Stimulated activated CD4-positive, alpha-beta T cell treated with anti-CD3 and anti-CD28 coated beads, TNF-alpha, amount 100 ng/mL, for 4 hours (primary cell): ENCODE data around the gene USB1.
A peak's percentile ranks its signal among the peaks of the same experiment; 100 is the strongest.

Experiments used
- DNase-seq, 3 experiments: peaks; one replicate each; pipeline ENCODE4 v3.0.0-alpha.2; 2020; ENCODE audit warnings: low read depth in 3 of 3

The USB1 gene, protein sequence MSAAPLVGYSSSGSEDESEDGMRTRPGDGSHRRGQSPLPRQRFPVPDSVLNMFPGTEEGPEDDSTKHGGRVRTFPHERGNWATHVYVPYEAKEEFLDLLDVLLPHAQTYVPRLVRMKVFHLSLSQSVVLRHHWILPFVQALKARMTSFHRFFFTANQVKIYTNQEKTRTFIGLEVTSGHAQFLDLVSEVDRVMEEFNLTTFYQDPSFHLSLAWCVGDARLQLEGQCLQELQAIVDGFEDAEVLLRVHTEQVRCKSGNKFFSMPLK

DNA sequence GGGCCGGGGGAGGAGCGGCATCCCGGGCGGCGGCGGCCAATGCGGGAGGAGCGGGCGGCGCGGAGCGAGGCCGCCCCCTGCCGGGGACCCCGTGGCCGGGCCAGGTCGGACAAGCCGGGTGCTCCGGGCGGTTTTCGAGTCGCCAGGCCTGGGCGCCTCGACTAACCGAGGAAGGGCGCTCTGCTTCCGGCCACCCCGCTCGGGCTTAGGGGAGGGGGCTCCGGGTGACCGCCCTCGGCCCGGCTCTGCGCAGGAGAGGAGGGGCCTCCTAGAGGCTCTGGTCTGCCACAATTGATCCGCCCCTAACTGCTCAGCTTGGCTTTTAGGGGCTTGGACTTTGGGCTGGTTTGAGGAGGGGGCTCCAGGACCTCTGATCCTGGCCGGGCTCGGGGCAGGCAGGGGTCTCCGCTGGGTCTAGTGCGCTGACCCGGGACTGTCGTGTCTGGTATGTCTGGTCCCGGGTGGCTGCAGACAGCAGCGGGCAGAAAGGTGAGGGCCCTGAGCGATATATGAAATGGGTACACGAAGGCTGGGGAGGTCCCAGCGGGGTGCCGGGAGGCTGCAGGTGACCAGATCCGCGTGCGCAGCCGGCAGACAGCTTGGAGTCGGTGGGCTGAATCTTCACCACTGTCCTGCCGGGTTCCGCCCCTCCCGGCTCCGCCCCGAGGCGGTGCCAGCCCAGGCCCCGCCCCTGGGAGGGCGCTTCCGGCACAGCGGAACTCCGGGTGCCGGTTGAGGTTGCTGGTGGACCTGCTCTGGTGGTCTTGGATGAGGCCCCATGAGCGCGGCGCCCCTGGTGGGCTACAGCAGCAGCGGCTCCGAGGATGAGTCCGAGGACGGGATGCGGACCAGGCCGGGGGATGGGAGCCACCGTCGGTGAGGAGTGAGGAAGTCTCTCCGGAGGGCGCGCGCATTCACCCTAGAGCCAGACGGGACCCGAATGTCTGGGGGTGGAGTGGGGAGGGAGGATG, at the start of gene USB1:
Gene USB1, plus strand, starts transcription at position 702 of the 971 bp plus-strand sequence. Its CDS starts 77 bp downstream, at position 779.
- DNase-seq: peak; percentile 70 to 80 (median 76)

DNA sequence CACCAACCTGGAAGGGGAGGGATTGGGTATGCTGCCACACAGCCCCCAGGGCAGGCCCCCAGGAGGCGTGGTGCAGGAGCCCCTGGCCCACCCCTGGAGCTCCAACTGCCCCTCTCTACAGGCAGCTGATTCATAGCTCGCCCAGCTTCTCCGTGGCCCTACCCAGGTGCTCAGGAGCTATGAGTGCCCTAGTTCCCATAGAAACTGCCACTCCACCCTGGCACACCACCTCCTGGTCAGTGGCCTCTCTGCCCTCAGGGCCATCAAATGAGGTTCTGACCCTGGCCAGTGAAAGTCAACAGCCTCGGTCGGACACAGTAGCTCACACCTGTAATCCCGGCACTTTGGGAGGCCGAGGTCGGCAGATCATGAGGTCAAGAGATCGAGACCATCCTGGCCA, 48.3 kb upstream of the USB1 start:
- no peak for DNase-seq

DNA sequence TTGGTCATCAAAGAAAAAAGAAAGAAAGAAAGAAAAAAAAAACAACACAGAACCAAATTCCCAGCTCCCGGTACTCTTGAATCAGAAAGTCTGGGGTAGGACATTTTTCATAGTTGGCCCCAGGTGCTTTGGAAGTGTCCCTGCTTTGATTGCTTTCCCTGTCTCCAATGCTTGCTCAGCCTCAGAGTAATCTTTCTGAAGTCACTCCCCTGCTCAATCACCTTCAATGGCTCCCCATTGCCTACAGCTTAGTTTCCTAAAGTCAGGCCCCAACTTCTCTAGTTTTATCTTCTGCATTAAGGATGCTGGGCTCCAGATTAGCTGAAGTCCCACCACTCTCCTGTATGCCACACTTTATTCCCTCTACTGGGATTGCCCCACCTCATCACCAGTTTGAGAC, 47.4 kb upstream of the USB1 start:
- DNase-seq: no peak

DNA sequence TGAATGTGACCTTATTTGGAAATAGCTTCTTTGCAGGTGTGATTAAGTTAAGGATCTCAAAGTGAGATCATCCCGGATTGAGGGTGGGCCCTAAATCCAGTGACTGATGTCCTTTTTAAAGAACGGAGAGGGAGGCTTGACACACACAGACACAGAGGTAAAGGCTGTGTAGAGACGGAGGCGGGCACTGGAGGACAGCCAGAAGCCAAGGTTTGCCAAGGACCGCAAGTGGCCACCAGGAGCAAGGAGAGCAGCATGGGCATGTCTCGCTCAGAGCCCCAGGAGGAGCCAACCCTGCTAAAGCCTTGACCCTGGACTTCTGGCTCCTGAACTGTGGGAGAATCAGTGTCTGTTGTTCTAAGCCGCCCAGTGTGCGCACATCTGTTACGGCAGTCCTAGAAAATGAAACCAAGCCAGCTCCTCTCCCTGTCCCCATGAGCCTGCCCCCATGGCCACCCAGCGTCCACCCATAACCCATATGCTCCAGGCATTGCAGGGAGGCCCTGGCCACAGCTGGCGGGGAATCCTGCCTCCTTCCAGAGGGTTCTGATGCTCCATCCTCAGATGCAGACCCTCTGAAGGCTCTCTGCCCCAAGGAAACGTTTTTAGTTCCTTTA, 45.5 kb upstream of the USB1 start:
- no peak for DNase-seq

DNA sequence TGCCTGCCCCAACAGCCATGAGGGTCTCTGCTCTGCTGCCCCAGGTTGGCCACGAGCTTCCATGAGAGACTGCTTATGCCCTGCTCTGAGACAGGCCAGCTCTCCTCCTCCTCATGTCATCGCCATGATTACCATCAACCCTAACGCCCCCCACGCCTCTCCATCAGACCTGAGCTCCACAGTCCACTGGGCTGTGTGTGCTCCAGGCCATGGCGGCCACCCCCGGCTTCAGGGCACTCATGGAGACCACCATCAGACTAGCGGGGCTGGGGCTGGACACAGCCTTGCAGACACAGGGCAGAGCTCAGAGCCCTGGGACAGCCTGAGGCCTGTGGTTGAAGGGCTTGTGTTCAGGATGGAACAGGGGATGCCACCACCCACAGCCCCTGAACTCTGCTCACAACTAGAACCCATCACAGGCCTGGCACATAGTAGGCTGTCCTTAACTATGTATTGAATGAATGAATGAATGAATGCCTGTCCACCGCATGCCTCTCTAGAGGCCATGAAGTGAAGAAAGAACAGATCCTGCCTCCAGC, 44.9 kb upstream of the USB1 start:
- no peak for DNase-seq

DNA sequence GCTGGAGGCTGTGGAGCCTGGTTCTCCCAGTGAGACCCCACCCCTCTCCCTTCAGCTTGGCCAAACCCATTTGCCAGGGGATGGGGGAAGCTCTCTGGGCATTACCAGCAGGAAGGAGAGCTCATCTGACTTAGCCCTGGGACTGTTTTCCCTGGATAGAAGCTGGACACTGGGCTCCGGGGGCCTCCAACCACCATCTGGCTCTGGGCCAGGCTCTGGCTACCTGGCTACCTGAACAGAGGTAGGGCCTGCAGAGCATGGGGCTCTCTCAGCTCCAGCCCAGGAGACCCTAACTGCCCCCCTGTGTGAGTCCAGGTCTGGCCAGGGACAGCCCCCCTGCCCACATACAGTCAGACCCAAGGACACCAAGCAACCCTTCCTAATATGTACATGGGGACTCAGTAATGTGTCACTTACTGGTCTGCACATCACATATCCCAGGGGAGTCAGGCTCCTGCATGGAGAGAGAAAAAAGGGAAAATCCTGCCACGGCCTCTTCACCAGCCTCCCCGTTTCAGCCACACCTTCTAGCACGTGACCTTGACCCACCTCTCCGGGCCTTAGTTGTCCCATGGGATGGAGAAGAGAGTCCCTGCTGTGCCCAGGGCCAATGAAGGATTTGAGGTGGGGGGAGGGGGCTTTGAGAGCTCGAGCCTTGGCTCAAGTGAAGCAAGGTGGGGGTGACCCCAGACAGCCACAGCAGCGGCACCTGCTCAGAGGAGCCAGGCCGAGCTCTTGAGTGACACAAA, 44.1 kb upstream of the USB1 start:
- DNase-seq: no peak

DNA sequence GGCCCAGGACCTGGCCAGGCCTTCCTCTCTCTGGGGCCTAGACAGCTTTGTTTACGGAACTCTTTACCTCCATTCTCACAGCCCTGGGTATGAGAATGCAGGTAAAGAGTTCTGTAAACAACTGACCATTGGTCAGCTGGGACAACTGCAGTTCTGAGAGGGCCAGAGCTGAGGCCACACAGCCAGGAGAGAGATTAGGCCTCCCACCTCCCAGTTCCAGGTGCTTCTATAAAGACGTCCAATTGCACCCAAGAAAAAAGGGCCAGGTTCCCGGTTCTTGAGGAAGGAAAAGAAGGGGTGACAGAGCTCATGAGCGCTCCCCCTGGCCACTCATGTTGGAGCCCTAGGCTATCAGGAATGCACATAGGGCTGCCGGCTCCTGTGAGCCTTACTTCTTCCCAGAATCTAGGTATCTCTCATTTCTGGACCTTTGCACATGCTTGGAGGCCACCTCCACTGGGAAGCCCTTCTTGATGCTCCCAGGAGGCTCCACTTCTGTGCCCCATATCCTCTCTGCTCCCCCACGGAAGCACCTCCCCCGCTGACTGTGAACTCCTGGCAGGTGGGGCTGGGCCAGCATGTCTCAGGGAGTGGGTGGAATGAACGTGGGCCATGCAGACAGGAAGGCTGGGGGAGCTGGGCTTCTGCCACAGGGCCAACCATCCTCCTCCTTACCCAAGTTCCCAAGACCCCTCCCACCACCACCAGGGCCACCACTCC, 43.4 kb upstream of the USB1 start:
- DNase-seq: no peak

DNA sequence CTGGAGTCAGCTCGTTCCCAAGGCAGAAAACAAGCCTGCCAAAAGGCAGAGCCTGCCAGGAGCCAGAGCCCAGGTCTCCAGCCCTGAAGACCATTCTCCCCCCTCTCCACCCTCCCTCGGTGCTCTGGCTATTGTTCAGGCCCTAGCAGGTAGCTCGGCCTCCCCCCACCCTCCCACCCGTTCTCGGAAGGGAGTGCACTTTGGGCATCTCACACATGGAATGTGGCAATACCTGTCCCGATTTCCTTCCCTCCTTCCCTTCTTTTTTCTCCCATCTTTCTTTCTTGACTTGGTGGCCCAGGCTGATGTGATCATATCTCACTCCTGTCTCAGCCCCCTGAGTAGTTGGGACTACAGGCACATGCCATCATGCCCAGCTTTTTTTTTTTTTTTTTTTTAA, 42.7 kb upstream of the USB1 start:
- DNase-seq: no peak

DNA sequence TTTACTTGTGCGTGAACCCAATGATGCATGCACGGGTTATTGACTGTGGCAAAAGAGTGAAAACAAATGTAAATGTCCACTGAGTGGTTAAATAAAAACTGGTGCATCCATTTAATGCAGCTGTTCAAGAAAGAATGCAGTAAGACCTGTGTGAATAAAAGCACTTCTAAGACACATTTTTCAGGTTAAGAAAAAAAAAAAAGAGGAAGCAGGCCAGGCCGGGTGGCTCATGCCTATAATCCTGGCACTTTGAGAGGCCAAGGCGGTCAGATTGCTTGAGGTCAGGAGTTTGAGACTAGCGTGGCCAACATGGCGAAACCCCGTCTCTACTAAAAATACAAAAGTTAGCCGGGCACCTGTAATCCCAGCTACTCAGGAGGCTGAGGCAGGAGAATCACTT, 42.1 kb upstream of the USB1 start:
- DNase-seq: no peak

DNA sequence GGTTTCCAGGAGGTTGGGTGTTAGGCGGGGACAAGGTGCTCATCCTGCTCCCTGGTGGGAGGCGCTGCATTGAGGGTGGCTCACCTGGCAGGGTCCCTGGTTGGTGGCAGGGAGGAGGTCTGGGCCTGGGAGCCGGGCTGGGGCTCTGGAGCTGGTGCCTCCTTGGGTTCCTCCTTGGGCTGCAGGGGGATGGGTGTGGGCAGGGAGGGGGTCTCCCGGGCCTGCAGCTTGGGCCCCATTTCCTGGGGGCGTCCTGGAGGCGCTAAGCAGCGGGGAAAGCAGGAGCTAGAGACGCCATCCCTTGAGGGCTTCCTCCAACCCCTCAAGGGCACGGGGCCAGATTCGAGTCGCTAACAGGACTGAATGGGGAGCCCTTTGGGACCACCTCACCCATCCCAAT, 41.4 kb upstream of the USB1 start:
- no peak for DNase-seq

DNA sequence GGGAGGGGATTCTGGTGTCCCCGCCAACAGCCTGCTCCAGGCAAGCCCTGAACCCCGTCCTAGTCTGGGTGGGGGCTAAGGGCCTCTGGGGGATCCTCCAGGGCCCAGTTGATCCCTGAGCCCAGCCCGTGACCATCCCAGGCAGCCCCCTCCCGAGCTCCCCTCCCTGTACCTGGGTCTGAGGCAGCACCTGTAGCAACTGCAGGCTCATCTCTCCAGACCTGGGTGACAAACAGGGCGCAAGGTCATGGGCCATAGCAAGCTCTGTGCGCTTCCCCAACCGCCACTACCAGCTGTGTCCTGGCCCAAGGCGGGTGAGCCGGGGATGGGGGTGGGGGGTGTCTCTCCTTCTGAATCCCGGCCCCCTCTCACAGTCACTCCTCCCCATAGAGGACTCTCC, 40.9 kb upstream of the USB1 start:
- no peak for DNase-seq

DNA sequence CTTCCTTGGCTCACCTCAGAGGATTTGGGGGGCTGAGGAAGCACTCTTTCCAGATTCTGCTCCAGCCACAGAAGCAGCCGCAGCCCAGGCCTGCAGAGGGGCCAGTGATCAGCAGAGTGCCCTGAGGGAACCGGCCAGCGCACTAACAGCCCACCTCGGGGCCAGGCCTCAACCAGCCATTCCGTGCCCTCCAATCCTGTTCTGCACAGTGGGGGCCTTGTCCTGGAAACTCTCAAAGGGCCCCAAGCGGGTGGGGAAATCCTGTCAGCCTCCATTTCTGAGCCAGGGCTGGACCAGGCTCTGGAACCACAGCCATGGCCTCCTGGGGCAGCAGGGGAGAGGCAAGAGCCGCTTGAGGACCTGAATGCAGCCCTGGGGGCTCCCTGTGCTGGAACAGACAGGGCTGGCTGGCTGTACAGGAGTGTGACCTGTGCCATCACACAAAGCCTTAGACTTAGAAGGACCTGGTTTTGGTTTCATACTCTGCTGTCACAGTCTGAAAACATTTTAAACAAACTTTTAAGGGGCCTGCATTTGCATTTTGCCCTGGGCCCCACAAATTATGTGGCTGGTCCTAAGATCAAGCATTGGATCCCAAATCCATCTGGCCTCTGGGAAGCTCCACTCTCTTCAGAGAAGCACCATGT, 40.3 kb upstream of the USB1 start:
- no peak for DNase-seq

DNA sequence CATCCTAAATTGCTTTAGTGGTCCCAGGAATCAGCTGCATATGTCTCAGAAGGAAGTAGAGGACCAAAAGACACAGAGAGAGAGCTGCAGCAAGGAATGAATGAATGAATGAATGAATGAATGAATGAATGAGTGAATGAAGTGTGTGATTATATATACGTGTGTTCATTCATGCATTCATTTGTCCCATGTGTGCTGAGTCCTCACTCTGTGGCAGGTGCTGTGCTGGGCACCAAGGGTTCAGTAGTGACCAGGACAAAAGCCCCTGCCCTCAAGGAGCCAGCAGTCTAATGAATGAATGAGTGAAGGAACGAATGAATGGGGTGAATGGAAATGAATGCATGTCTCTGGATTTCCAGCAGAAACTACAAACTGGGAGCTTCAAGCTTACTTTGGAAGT, 39.7 kb upstream of the USB1 start:
- no peak for DNase-seq

DNA sequence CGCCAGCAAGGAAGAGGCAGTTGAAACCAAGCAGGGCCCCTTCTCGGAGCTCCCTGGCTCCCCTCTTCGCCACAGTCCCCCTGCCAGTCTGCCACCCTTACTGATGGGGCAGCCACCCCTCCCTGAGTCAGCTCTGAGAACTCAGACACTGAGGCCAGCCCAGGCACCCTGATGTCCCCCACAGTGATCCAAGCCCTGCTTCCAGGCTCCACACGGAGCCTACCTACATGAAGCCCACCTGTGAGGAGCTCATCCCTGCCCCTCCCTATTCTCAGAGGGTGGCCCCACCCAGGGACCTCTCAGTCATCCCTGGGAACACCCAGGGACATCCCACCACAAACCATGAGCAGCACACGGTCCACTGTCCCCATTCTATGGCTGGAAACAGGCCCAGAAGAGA, 39.2 kb upstream of the USB1 start:
- DNase-seq: no peak

DNA sequence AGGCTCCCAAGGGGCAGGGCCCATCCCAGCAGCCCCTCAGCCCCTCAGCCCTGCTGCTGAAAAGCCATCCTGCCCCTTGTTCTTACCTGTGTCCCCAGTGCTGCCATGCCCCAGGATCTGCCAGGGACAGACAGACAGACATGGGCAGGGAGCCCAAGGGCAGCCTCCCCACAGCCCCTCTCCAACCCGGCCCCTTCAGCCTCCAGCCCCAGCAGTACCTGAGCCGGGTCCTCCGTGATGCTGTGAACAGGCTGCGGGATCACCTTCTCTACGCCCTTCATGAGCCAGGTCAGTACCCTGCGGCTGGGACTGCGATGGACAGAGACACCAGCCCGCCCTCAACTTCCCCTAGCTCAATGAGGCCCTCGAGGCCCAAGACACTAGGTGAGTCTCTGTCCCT, 38.5 kb upstream of the USB1 start:
- DNase-seq: no peak

DNA sequence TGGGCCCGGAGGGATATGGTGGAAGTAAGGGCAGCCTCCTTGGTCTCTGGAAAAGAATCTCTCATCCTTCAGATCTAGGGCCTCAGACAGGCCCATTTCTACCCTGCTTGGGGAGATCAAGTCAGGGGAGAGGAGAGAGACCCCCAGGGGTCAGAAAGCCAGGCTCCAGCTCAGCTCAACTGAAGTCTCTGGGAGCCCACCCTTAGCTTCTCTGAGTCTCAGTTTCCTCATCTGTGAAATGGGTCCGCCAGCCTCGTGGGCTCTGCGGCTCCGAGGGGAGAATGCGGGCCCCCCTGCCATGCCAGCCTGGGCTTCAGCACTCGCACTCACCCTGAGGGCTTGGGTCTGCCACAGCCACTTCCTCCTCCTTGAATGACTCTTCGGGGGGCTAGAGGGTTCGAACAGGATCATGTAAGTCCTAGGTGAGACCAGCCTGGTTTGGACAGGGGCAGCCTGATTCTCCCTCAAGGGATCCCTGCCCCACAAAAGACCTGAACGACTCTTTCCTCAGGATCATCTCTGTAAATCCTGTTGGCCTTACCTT, 37.0 kb upstream of the USB1 start:
- no peak for DNase-seq

DNA sequence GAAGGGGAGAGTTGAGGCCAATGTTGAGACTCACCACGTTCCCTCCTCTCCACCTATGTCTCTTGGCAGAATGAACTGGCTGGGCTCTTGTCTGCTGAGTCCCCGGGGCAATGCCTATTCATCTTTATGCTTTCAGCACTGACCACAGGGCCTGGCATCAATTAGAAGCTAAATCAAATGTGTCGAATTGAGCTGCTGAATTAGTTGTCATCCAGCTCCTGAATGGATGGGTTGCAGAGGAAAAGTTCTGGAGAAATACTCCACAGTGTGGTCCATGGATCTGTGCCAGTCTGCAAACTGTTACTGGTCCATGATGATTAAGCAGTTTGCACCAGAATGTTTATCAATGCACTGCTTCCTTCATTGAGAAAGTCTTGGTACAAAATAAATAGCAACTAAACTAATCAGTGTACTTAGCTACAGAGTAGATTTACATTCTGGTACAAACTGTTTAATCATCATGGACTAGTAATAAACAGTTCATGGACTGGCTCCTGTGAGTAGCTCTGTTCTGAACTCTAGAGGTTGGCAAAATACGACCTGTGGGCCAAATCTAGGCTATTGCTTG, 34.9 kb upstream of the USB1 start:
- DNase-seq: no peak

DNA sequence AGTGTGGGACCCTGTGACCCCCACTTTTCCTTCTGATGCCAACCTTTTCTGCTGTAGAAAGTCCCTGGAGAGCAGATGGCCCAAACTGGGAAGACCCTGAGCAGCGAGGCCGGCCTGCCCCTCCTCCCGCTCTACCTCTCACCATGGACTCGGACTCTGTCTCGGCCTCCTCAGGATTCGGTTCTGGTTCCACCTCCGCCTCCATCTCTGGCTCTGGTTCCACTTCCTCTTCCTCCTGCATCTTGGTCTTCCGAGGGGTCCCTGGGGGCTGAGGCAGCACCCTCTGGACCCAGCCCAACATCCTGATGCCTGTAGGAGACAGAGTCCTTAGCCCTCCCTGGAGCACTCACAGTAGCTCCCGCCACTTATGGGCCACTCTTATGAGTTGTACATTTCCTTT, 34.2 kb upstream of the USB1 start:
- no peak for DNase-seq

DNA sequence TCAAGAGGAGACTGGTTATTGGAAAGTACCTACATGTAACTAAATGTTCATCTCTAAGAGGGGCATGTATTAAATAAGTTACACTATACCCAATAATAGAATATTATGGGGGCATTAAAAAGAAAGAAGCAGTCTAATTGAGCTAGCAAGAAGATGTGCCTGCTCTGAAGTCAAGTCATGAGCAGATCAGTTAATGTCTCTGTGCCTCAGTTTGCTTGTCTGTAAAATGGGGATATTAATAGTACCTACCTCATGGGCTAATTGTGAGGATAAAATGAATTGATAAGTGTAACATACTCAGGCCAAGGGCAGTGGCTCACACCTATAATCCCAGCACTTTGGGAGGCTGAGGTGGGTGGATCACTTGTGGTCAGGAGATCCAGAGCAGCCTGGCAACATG, 33.3 kb upstream of the USB1 start:
- DNase-seq: no peak
